IMR-90 (cell line): ENCODE data around the gene THRA. TPM values are rescaled to one million over a fixed set of nuclear protein-coding genes. Genes with fewer than 3 reads are reported as not detected.

Experiments used
- ATAC-seq: fragments of 200-7000 bp; cut with Tn5 transposase; 2 replicates; pipeline ENCODE4 v1.9.1; 2020; ENCODE audit warnings: low read depth, mild to moderate bottlenecking, moderate library complexity
- BruUV-seq: library from RNA; stranded (reverse); fragments of 400-500 nt; replicated peaks from 2 replicates; lab custom pipeline; 2021; lab: Mats Ljungman, UMichigan
- CTCF ChIA-PET: fragments of 300-600 bp; formaldehyde crosslinking; extraction: SDS; loops from one replicate; lab custom pipeline; 2021; ENCODE audit warnings: antibody characterized with exemption; lab: Yijun Ruan, JAX
- POLR2A ChIA-PET: fragments of 300-600 bp; sonication (Branson Sonifier 250); formaldehyde crosslinking; loops from one replicate; lab custom pipeline; 2022; ENCODE audit warnings: antibody characterized with exemption; ENCODE audit not compliant: unreplicated experiment; lab: Charles Lee
- DNase-seq: peaks from one replicate; pipeline ENCODE4 v3.0.0; 2013
- H2AFZ ChIP-seq: replicated peaks from 2 replicates; pipeline ENCODE3; 2013; ENCODE audit warnings: low read length, mild to moderate bottlenecking; ENCODE audit not compliant: poor library complexity
- H2AK5ac ChIP-seq: 2 replicates; pipeline ENCODE4 v1.6.1; 2013; ENCODE audit warnings: low read depth, low read length, inconsistent platforms
- H2AK9ac ChIP-seq: replicated peaks from 2 replicates; pipeline ENCODE3; 2013; ENCODE audit warnings: mild to moderate bottlenecking, low read depth, low read length, moderate library complexity; ENCODE audit not compliant: poor library complexity
- H2BK120ac ChIP-seq: 2 replicates; pipeline ENCODE4 v1.6.1; 2013; ENCODE audit warnings: low read depth, low read length, inconsistent platforms
- H2BK15ac ChIP-seq: 3 replicates; pipeline ENCODE4 v1.6.1; 2013; ENCODE audit warnings: low read depth, low read length, inconsistent platforms
- H2BK20ac ChIP-seq: 2 replicates; pipeline ENCODE4 v1.6.1; 2013; ENCODE audit warnings: low read depth, mild to moderate bottlenecking, inconsistent platforms, low read length, moderate library complexity
- H2BK5ac ChIP-seq: 2 replicates; pipeline ENCODE4 v1.6.1; 2013; ENCODE audit warnings: mild to moderate bottlenecking, low read depth, low read length, inconsistent platforms; ENCODE audit not compliant: poor library complexity, severe bottlenecking
- H3K14ac ChIP-seq: replicated peaks from 2 replicates; pipeline ENCODE4 v1.6.1; 2013; ENCODE audit warnings: low read depth, low read length, inconsistent platforms
- H3K18ac ChIP-seq: 2 replicates; pipeline ENCODE4 v1.6.1; 2013; ENCODE audit warnings: low read depth, low read length, control low read depth
- H3K23ac ChIP-seq: 2 replicates; pipeline ENCODE4 v1.6.1; 2013; ENCODE audit warnings: low read depth, low read length, inconsistent platforms
- H3K27ac ChIP-seq: 2 replicates; pipeline ENCODE4 v1.5.1; 2013; ENCODE audit warnings: mild to moderate bottlenecking, control low read depth, low read length; ENCODE audit not compliant: insufficient read depth
- H3K27me3 ChIP-seq: 2 replicates; pipeline ENCODE4 v1.6.1; 2013; ENCODE audit warnings: low read length; ENCODE audit not compliant: control insufficient read depth, insufficient read depth
- H3K36me3 ChIP-seq: 2 replicates; pipeline ENCODE4 v1.6.1; 2013; ENCODE audit warnings: low read length, mixed read lengths; ENCODE audit not compliant: control insufficient read depth, insufficient read depth
- H3K4ac ChIP-seq: 2 replicates; pipeline ENCODE4 v1.6.1; 2013; ENCODE audit warnings: low read depth, low read length, inconsistent platforms
- H3K4me1 ChIP-seq: 2 replicates; pipeline ENCODE4 v1.6.1; 2013; ENCODE audit warnings: low read length, mixed read lengths; ENCODE audit not compliant: control insufficient read depth, insufficient read depth
- H3K4me2 ChIP-seq: 2 replicates; pipeline ENCODE4 v1.6.1; 2013; ENCODE audit warnings: low read depth, mild to moderate bottlenecking, control low read depth, low read length, moderate library complexity
- H3K4me3 ChIP-seq: 2 replicates; pipeline ENCODE4 v1.5.1; 2013; ENCODE audit warnings: low read depth, mild to moderate bottlenecking, control low read depth, low read length, moderate library complexity; ENCODE audit not compliant: insufficient read depth
- H3K56ac ChIP-seq: 2 replicates; pipeline ENCODE4 v1.6.1; 2013; ENCODE audit warnings: low read length, inconsistent platforms; ENCODE audit not compliant: insufficient read depth; ENCODE audit errors: extremely low read depth
- H3K79me1 ChIP-seq, 2 experiments: 2 replicates each; pipeline ENCODE4 v1.6.1; 2013; ENCODE audit warnings: low read length in 2 of 2, inconsistent platforms in 1 of 2, low read depth in 1 of 2
- H3K9ac ChIP-seq: 2 replicates; pipeline ENCODE4 v1.6.1; 2013; ENCODE audit warnings: low read depth, low read length, control low read depth
- H3K9me1 ChIP-seq: 2 replicates; pipeline ENCODE4 v1.6.1; 2013; ENCODE audit warnings: low read length, inconsistent platforms; ENCODE audit not compliant: insufficient read depth
- H3K9me3 ChIP-seq: 2 replicates; pipeline ENCODE4 v1.6.1; 2013; ENCODE audit warnings: low read length; ENCODE audit not compliant: control insufficient read depth, insufficient read depth
- H4K20me1 ChIP-seq: 2 replicates; pipeline ENCODE4 v1.6.1; 2013; ENCODE audit warnings: low read length, inconsistent platforms; ENCODE audit not compliant: insufficient read depth
- H4K5ac ChIP-seq: 2 replicates; pipeline ENCODE4 v1.6.1; 2013; ENCODE audit warnings: mild to moderate bottlenecking, low read depth, low read length, control low read depth
- H4K8ac ChIP-seq, 2 experiments: 2 replicates each; pipeline ENCODE4 v1.6.1; 2013; ENCODE audit warnings: low read depth in 2 of 2, low read length in 2 of 2, control low read depth in 1 of 2, inconsistent platforms in 1 of 2
- H4K91ac ChIP-seq: 2 replicates; pipeline ENCODE4 v1.6.1; 2013; ENCODE audit warnings: low read depth, low read length, inconsistent platforms; ENCODE audit not compliant: insufficient read depth
- BHLHE40 ChIP-seq: fragments of 150-350 bp; IDR thresholded peaks from 2 replicates; pipeline ENCODE4 v1.6.1; 2016; ENCODE audit warnings: mild to moderate bottlenecking, low read depth, low read length
- CHD1 ChIP-seq: IDR thresholded peaks from 2 replicates; pipeline ENCODE4 v1.6.1; 2012; ENCODE audit warnings: low read depth, low read length, improper control_type of control experiment
- CTCF ChIP-seq: conservative IDR thresholded peaks from 2 replicates; pipeline ENCODE4 v1.5.1; 2012; ENCODE audit warnings: mild to moderate bottlenecking, low read depth, low read length, improper control_type of control experiment
- ELK1 ChIP-seq: fragments of 150-350 bp; IDR thresholded peaks from 2 replicates; pipeline ENCODE4 v1.6.1; 2016; ENCODE audit warnings: low read depth, mild to moderate bottlenecking, low read length, moderate library complexity, borderline replicate concordance
- FOS ChIP-seq: fragments of 150-350 bp; IDR thresholded peaks from 2 replicates; pipeline ENCODE4 v1.6.1; 2016; ENCODE audit warnings: low read depth, low read length
- MAFK ChIP-seq: IDR thresholded peaks from 2 replicates; pipeline ENCODE4 v1.6.1; 2012; ENCODE audit warnings: low read depth, low read length, improper control_type of control experiment
- MAZ ChIP-seq: IDR thresholded peaks from 2 replicates; pipeline ENCODE4 v1.6.1; 2012; ENCODE audit warnings: low read depth, mild to moderate bottlenecking, low read length, improper control_type of control experiment, moderate library complexity, borderline replicate concordance
- MXI1 ChIP-seq: IDR thresholded peaks from 2 replicates; pipeline ENCODE4 v1.6.1; 2012; ENCODE audit warnings: low read depth, mild to moderate bottlenecking, low read length, moderate library complexity, borderline replicate concordance
- RAD21 ChIP-seq: IDR thresholded peaks from 2 replicates; pipeline ENCODE4 v1.6.1; 2012; ENCODE audit warnings: low read length, improper control_type of control experiment
- RCOR1 ChIP-seq: IDR thresholded peaks from 2 replicates; pipeline ENCODE4 v1.6.1; 2012; ENCODE audit warnings: mild to moderate bottlenecking, low read length, improper control_type of control experiment; ENCODE audit not compliant: insufficient replicate concordance
- RFX5 ChIP-seq: IDR thresholded peaks from 2 replicates; pipeline ENCODE4 v1.8.0; 2012; ENCODE audit warnings: low read depth, mild to moderate bottlenecking, low read length, moderate library complexity
- WGBS, 2 experiments: methylation state at CpG; one replicate each; pipeline versions ENCODE4 v1.1.5 to v1.1.7; 2013; ENCODE audit warnings: missing lambda C conversion rate in 2 of 2; ENCODE audit not compliant: insufficient read length in 1 of 2; ENCODE audit errors: extremely low coverage in 2 of 2; 5-methylcytosine and 5-hydroxymethylcytosine counted together
- dilution Hi-C: fragments of 300-500 bp; cut with HindIII; formaldehyde crosslinking; loops from one replicate; pipeline ENCODE4 v1.14.3; 2018; ENCODE audit warnings: low sequenced_read_pairs; ENCODE audit not compliant: unreplicated experiment
- in situ Hi-C: fragments of 300-500 bp; cut with MboI; formaldehyde crosslinking; loops from 3 replicates; pipeline ENCODE4 v1.14.3; 2019; ENCODE audit warnings: low sequenced_read_pairs, inconsistent platforms, mixed read lengths
- intact Hi-C: fragments of 100-400 bp; cut with micrococcal nuclease; formaldehyde crosslinking; loops from 2 replicates; pipeline ENCODE4 v1.10.0; 2022
- polyA plus RNA-seq, 3 experiments: library from polyadenylated mRNA; depleted of rRNA; stranded (reverse); fragments of >200 nt; gene quantifications; 2 replicates each; pipeline ENCODE4 v1.2.3, GENCODE V29; 2012; ENCODE audit warnings: low replicate concordance in 1 of 3
- total RNA-seq: library from RNA; depleted of rRNA; stranded (reverse); fragments of >200 nt; gene quantifications from 2 replicates; pipeline ENCODE4 v1.2.3, GENCODE V29; 2012

Gene THRA
- total and polyA plus RNA-seq, 2 of the 4 experiments (the other 2 are of a cell fraction), result 22.0 to 23.4 TPM

DNA sequence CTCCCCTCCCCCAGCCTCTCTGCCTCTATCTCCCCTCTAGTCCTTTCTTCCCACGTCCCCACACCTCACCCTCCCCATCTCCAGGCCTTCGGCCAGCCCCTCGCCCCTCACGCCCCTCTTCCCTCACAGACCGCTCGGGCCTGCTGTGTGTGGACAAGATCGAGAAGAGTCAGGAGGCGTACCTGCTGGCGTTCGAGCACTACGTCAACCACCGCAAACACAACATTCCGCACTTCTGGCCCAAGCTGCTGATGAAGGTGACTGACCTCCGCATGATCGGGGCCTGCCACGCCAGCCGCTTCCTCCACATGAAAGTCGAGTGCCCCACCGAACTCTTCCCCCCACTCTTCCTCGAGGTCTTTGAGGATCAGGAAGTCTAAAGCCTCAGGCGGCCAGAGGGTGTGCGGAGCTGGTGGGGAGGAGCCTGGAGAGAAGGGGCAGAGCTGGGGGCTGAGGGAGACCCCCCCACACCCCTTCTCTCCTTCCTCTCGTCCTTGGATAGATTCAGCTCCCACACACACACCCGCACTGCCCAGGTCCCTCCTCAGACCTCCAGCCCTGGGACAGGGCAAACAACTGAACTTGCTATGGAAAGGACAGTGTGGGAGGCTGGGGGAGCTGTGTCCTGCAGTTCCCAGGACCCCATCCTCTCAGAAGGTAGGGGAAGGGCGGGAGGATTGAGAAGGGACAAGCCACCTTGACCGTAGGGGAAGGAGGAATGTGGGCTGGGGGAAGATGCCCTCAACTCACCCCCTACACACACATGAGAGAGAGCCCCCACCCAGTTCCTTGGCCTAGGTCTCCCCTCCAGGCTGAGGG lies 26.5 kb downstream of the THRA start (continued):
- no peak for TF ChIP-seq RAD21

DNA sequence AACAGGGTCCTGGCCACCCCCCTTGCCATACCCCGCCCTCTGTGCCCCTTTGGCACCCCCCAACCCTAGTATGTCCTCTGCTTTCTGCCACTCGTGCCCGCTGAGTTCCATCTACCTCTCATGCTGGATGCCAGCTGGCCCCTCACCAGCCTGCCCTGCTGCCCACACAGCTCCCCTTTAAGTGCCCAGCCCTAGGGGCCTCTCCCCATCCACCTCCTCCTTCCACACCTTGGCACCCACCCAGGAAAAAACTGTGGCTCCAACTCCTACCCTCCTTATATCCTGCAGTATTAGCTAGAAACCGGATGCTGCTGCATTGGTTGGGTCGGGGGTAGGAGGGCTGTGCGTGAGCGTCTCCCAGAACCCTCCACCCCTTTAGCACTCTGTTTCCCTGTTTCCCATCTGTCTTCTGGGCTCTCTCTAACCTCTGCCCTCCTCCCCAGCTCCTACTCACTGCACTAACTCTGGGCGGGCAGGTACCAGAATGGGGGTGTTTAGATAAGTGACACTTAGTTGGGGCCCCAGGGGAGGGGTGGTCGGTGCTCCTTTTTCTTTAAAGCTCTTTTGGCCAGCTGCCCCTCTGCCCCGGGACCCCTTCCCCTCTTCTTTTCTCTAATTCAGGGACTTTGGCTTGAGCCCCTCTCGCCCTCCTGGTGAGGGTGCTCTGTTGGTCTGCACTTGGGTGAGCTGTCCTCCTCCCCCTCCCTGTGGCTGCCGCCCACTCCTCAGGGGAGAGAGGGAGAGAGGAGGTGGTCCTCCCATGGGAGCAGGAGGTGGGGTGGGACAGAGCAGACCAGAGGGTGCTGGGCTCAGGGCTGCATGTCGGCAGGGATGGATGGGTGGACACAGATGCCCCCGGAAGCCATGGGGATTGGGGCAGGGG lies 27.7 kb downstream of the THRA start:
- H3K18ac ChIP-seq, result no peak overlapping the region
- ChIA-PET POLR2A (no interaction called here), CTCF (no interaction called here)
- intact Hi-C loops (no loop called here), dilution Hi-C loops (no loop called here), in situ Hi-C loops (no loop called here)
- H3K9ac ChIP-seq, result no peak overlapping the region
- no peak overlapping the region for H2BK15ac ChIP-seq
- no peak for ATAC-seq
- peaks cover 5% of the 10 kb centered on the region; the same call in 1 of the 2 replicates for H3K4me1 ChIP-seq
- no peak overlapping the region for H2AK5ac ChIP-seq
- H4K5ac ChIP-seq, result no peak overlapping the region
- H4K91ac ChIP-seq, result no peak overlapping the region
- no peak overlapping the region for H4K8ac ChIP-seq
- BruUV-seq, result no TSS peak
- TF ChIP-seq MAZ, result no peak
- no peak for TF ChIP-seq RCOR1
- no peak for TF ChIP-seq FOS
- TF ChIP-seq MXI1, result no peak
- TF ChIP-seq CHD1, result no peak
- no peak for TF ChIP-seq RFX5
- no peak for TF ChIP-seq MAFK
- TF ChIP-seq CTCF, result no peak
- no peak for TF ChIP-seq BHLHE40
- TF ChIP-seq ELK1, result no peak
- TF ChIP-seq RAD21, result no peak
- peak overlapping the region; percentile 73 for H2AK9ac ChIP-seq
- H3K36me3 ChIP-seq, result peaks cover 70% of the 10 kb centered on the region
- no peak overlapping the region for H2BK120ac ChIP-seq
- H3K4me2 ChIP-seq, result no peak overlapping the region
- H2AFZ ChIP-seq, result no peak overlapping the region
- peaks cover 6% of the 10 kb centered on the region; the same call in 1 of the 2 replicates for H4K20me1 ChIP-seq
- H2BK5ac ChIP-seq, result no peak overlapping the region
- no peaks in the 10 kb centered on the region for H3K9me1 ChIP-seq
- H3K23ac ChIP-seq, result no peak overlapping the region
- peaks cover 0 to 8% of the 10 kb centered on the region in 2 experiments; a peak in 1 of 4 replicates for H3K79me1 ChIP-seq
- H3K4ac ChIP-seq, result no peak overlapping the region
- no peak overlapping the region for H3K27ac ChIP-seq
- no peaks in the 10 kb centered on the region for H3K9me3 ChIP-seq
- H3K56ac ChIP-seq, result no peak overlapping the region
- no peak overlapping the region for H3K4me3 ChIP-seq
- DNase-seq, result no peak
- H3K14ac ChIP-seq, result no peak overlapping the region
- H2BK20ac ChIP-seq, result no peak overlapping the region
- H3K27me3 ChIP-seq, result no peaks in the 10 kb centered on the region
- WGBS, 2 experiments, result 67% methylated on average over 4 of the region's 14 CpGs; no CpG with 5 or more reads in 1 of the 2 experiments
